UCSD-AML1 (cell line): ENCODE measurements around the gene MCRS1.
"Not testable (repeated sequence)": the region's sequence is repeated elsewhere in the genome, so short reads cannot be mapped to it uniquely, and the experiment has no call there.

Source experiments
- DNase-seq: peaks from one replicate; lab custom pipeline; 2025; ENCODE audit not compliant: unreplicated experiment; lab: John Stamatoyannopoulos, UW

The MCRS1 gene

DNA sequence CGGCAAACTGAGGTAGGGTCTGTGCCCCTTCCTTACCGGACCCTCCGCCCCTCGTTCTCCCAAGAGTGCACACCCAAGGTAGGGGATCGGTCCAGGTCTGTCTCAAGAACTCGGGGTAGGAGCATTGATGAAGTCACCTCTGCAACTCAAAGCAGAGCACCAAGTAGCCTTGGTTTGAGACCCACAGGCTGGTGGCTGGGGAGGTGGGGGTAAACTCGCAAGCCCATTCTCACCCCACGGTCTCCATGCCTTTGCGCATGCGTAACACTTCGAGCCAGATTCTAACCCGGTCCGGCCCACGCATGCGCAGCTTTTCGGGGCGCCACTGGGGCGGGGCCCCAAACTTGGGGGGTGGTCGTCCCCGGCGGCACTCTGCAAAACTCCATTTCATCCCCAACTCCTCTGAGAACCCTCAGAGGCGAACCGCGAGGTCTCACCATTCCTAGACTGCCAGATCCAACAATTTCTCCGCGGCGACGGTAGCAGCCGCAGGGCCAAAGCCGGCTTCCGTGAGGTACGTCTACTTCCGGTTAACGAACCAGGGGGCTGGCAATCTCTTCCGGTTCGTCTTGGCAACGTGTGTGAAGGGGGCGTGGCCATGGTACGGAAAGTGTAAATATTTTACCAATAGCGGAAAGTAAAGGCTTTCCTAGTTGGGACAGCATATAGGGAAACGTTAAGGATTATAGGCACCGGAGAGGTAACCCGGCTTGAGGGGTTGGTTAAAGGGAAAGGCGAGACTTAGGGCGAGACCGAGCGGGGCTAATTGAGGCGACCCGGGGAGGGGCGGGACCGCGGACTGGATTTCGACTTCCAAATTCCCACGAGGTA is at the start of gene MCRS1:
MCRS1 (minus strand) TSS at position 532 of the 831 bp plus-strand sequence. CDS start 1,411 bp downstream, outside the sequence.
- peak; percentile 91 for DNase-seq

DNA sequence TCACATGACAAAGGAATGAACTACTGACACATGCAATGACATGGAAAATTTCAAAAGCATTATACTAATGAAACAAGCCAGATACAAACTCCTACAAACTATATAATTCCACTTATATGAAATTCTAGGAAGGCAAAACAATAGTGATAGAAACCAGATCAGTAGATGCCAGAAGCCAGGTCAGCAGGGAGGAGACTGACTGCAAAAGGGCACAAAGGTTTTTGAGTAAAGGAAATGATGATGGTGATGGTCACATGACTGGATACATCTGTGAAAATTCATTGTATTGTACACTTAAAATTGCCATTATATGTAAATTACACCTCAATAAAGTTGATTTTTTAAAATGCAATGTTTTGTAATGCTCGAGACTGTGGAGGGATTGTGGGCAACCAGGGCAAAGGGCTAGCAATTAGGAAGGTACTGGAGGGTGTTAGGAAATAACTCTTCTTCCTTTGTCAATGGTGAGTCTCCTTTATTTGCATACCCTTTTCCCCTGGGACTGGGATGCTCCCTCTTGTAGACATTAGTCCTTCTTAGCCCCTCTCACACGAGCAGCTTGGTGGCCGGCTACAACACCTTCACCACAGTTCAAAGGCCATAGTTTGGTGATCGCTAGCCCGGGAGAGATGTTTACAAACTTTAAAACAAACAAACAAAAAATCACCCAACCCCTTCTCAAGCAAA is 48.7 kb upstream of the MCRS1 start:
- DNase-seq, result no peak

DNA sequence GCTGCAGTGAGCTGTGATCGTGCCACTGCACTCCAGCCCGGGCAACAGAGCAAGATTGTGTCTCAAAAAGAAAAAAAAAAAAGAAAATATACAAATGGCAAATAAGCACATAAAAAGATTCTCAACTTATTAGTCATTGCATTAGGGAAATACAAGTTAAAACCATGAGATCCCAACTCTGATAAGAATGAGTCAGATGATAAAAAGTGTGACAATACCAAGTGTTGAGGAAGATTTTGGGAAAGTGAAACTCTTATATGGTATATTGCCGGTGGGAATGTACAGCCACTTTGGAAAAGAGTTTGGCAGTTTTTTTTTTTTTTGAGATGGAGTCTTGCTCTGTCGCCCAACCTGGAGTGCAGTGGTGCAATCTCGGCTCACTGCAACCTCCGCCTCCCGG is 47.8 kb upstream of the MCRS1 start:
- no peak for DNase-seq

GRCh38 chr12:49612210-49612609 is 44.3 kb upstream of the MCRS1 start:
- DNase-seq, result no peak

GRCh38 chr12:49610785-49611184 is 42.8 kb upstream of the MCRS1 start:
- DNase-seq, result not testable (repeated sequence)

- no peak for DNase-seq
Measured at GRCh38 chr12:49609875-49610154, 41.9 kb upstream of the MCRS1 start.

DNA sequence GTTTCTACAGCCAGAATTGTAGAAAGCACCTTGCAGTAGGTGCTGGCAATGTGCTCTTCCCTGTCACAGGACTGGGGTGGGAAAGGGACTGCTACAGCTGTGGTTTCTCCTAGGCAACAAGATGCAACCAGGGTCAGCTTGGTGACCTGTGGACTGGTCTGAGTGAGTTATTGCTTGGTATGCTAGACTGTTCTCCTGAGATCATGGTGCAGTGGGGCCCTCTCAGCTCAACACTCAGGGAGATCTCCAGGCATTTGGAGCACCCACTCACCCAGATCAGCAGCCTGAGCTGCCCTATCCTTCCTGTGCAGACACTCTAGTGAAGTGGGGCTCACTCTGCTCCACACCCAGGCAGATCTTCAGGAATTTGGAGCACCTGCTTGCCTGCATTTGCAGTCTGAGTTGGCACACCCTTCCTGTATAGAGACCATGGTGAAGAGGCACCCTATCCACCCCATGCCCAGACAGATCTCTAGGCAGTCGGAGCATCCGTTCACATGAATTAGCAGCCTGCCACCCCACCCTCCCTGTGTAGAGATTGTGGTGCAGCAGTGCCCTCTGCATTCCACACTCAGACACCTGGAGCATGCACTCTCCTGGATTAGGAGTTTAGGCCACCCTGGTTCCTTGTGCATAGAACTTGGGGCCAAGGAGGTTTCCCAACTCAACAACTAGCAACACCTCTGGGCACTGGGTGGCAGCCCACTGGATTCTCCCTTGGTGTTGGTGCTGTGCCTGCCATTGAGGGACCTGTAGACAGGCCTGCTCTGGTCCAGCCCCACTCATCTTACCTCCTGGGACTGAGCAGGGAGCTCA is 41.3 kb upstream of the MCRS1 start:
- no peak for DNase-seq

GRCh38 chr12:49605539-49605938 is 37.6 kb upstream of the MCRS1 start, which contains the start of gene FAM186B:
FAM186B (minus strand) TSS chr12:49605639; CDS start chr12:49605477, 162 bp downstream.
- not testable (repeated sequence) for DNase-seq

- DNase-seq, result no peak
Measured at GRCh38 chr12:49604856-49605255, 36.9 kb upstream of the MCRS1 start.

- DNase-seq, result no peak
Measured at GRCh38 chr12:49603721-49604120, 35.8 kb upstream of the MCRS1 start.

DNA sequence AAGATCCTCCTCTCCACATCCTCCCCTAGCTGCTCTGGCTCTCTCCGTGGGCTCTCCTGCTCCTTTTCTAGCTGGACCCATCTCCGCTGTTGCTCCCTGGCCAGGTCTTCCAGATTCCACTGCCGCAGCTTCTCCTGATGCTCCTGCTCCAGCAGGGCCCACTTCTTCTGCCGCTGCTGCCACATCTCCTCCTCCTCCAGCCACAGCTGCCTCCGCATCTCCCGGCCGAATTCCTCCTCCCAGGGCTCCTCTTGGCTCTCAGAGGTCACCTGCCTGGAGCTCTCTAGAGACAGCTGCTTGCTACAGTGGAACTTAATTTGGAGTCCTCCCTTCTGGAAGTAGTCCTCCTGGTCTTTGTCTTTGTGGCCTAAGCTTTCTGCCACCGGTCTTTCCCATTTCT is 32.0 kb upstream of the MCRS1 start:
- DNase-seq, result no peak

- DNase-seq, result no peak
Measured at GRCh38 chr12:49598527-49598926, 30.6 kb upstream of the MCRS1 start.

- DNase-seq, result no peak
Measured at GRCh38 chr12:49588721-49589516, 21.0 kb upstream of the MCRS1 start.

DNA sequence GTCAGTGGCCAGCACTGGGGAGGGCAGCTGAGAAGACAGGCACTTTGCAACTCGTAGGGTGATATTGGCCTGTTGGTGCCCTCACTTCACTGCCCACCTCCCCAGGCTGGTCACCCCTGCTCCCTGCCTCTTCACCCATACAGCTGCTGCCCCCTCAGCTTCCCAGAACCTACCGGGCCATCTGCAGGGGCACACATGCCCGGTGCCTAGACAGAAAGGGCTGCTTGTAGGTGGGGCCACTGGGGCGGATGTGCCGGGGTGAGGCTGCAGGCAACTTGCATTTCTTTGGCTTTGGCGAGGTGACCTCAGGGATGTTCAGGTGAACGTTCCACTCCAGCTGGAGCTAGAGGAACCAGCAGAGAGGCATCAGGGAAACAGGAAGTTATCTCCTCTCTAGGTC is 20.3 kb upstream of the MCRS1 start:
- DNase-seq, result no peak

- no peak for DNase-seq
Measured at GRCh38 chr12:49587174-49587908, 19.4 kb upstream of the MCRS1 start.

GRCh38 chr12:49585477-49586459 is 17.8 kb upstream of the MCRS1 start:
- DNase-seq, result no peak

DNA sequence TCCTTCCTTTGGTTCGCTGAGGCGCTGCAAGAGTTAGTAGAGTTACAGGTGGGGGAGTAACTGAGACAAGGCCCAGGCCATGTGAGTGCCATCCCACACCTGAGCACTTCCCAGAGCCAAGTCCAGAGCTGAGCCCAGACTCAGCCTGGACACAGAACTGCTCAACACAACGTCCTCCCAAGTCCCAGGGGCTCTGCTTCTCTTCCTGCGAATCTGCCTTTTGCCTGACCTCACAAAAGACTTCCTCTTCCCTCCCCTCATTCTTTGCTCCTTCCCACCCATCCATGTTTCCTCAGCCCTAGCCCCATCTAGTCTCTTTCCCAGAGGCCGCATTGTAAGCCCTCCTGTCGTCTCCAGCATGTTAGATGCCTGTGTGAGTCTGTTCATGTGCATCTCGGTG is 16.6 kb upstream of the MCRS1 start:
- DNase-seq, result no peak

GRCh38 chr12:49583366-49584094 is 15.6 kb upstream of the MCRS1 start:
- DNase-seq, result no peak
